Measurements from ENCODE around the gene CNTNAP2. TPM values are rescaled to one million over a fixed set of nuclear protein-coding genes. Genes with fewer than 3 reads are reported as not detected.

The CNTNAP2 gene
- total and polyA plus RNA-seq, 11 donors: 0.01 to 2.6 (median 0.31) TPM; not detected in 3

DNA sequence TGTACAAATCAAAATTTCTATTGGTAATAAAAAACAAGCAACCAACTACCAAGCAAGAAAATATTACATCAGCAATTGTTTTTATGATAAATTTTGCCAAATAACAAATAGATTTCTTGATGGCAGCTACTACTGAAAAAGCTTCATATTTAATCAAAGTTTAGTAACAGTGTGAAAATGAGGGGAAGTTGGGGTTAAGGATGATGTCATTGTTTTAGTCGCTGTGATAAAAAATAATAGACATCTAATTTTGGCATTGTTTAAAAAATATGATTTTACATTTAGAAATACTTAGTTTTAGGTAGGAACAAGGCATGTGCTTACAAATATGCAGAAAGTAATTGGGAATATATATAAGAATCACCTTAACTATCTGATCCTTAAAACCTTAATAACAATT, 145.9 kb downstream of the CNTNAP2 start:
- Histone ChIP-seq H3K4me3 (no peak overlapping the region), H3K9me3 (peaks cover 0 to 5% (median 0%) of the 10 kb centered on the region in 12 donors), H3K27me3 (no peaks in the 10 kb centered on the region), H3K36me3 (no peaks in the 10 kb centered on the region), H3K27ac (no peak overlapping the region), H3K4me1 (no peaks in the 10 kb centered on the region)
- DNase-seq (no peak), ATAC-seq (no peak)
- WGBS, 4 donors: 44 to 61% (median 46%) methylated on average over 1 of the region's 1 CpG
- TF ChIP-seq POLR2A (IDR thresholded peaks at IDR 0.05): no peak
- intact Hi-C loops (cut with DNase I): no loop called here

DNA sequence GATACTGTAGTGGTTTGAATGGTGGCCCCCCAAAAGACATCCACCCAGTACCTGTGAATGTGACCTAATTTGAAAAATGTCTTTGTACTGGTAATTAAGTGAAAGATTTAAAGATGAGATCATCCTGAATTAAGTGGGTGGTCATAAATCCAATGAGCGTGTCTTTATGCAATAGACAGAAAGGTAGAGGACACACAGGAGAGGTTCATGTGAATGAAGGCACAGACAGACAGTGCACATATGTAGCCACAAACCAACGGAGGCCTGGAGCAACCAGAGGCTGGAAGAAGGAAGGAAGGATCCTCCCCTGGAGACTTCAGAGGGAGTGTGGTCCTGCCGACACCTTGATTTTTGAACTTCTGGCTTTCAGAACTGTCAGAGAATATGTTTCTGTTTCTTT, 160.3 kb downstream of the CNTNAP2 start:
- 63 to 72% (median 68%) methylated on average over 3 of the region's 3 CpGs for WGBS, 4 donors
- DNase-seq: no peak
- ATAC-seq: no peak

GRCh38 chr7:146285418-146285817, 168.8 kb downstream of the CNTNAP2 start:
- H3K4me1 ChIP-seq: no peaks in the 10 kb centered on the region
- no peak overlapping the region for H3K4me3 ChIP-seq
- TF ChIP-seq POLR2A (IDR thresholded peaks at IDR 0.05): no peak
- TF ChIP-seq, protein P1, sequence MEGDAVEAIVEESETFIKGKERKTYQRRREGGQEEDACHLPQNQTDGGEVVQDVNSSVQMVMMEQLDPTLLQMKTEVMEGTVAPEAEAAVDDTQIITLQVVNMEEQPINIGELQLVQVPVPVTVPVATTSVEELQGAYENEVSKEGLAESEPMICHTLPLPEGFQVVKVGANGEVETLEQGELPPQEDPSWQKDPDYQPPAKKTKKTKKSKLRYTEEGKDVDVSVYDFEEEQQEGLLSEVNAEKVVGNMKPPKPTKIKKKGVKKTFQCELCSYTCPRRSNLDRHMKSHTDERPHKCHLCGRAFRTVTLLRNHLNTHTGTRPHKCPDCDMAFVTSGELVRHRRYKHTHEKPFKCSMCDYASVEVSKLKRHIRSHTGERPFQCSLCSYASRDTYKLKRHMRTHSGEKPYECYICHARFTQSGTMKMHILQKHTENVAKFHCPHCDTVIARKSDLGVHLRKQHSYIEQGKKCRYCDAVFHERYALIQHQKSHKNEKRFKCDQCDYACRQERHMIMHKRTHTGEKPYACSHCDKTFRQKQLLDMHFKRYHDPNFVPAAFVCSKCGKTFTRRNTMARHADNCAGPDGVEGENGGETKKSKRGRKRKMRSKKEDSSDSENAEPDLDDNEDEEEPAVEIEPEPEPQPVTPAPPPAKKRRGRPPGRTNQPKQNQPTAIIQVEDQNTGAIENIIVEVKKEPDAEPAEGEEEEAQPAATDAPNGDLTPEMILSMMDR (IDR thresholded peaks at IDR 0.05): no peak
- ATAC-seq (no peak), DNase-seq (no peak)
- WGBS, 4 donors: 76 to 94% (median 87%) methylated on average over 1 to 3 of the region's 3 CpGs
- H3K9me3 ChIP-seq: peaks cover 0 to 4% (median 0%) of the 10 kb centered on the region in 12 donors
- intact Hi-C loops (cut with DNase I): no loop called here
- H3K36me3 ChIP-seq: no peaks in the 10 kb centered on the region
- H3K27me3 ChIP-seq: no peaks in the 10 kb centered on the region
- no peak overlapping the region for H3K27ac ChIP-seq

More for the DNA sequence above, 160.3 kb downstream of the CNTNAP2 start:
- TF ChIP-seq POLR2A (IDR thresholded peaks at IDR 0.05): no peak
- TF ChIP-seq, protein P1 (IDR thresholded peaks at IDR 0.05): no peak
- no peaks in the 10 kb centered on the region for H3K9me3 ChIP-seq
- no peaks in the 10 kb centered on the region for H3K27me3 ChIP-seq
- no peaks in the 10 kb centered on the region for H3K36me3 ChIP-seq
- H3K4me1 ChIP-seq: no peaks in the 10 kb centered on the region
- no peak overlapping the region for H3K27ac ChIP-seq
- no peak overlapping the region for H3K4me3 ChIP-seq
- intact Hi-C loops (cut with DNase I): no loop called here

DNA sequence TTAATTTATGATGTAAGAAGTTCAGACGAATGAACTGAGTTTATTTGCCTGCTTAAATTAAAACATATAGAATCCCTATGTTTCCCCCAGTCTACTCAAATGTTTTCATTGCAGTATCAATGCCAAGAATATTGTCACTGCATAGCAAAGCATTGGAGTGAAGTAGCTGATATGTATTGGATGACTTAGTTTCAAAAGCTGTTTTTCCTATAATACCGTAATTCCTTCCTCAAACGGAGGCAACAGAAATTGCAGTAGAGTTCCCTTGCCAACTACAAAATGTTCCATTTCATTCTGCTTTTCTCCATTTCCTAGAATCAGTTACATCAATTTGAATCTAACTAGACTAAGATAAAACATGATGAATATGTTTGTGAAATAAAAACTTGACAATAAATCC, 174.1 kb downstream of the CNTNAP2 start:
- Histone ChIP-seq H3K27me3 (no peaks in the 10 kb centered on the region), H3K4me3 (no peak overlapping the region), H3K36me3 (no peaks in the 10 kb centered on the region), H3K4me1 (no peaks in the 10 kb centered on the region), H3K9me3 (peaks cover 0 to 4% (median 0%) of the 10 kb centered on the region in 12 donors), H3K27ac (no peak overlapping the region)
- 68 to 81% (median 77%) methylated on average over 3 of the region's 3 CpGs for WGBS, 4 donors
- ATAC-seq (no peak), DNase-seq (no peak)
- intact Hi-C loops (cut with DNase I): no loop called here
- no peak for TF ChIP-seq POLR2A (IDR thresholded peaks at IDR 0.05)
- TF ChIP-seq, protein P1 (IDR thresholded peaks at IDR 0.05): no peak

DNA sequence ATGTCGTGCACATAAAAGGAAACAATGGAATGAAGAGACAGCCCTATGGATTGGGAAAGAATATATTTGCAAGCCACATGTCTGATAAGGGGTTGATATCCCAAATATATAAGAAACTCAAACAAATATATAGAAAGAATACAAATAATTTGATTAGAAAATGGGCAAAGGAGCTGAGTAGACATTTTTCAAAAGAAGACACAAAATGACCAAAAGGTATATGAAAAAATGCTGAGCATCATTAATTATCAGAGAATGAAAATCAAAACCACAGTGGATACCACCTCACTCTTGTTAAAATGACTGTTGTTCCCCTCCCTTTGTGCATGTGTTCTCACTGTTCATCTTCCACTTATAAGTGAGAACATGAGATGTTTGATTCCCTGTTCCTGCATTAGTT, 175.3 kb downstream of the CNTNAP2 start:
- H3K4me1 ChIP-seq: no peaks in the 10 kb centered on the region
- intact Hi-C loops (cut with DNase I): no loop called here
- TF ChIP-seq, protein P1 (IDR thresholded peaks at IDR 0.05): no peak
- TF ChIP-seq POLR2A (IDR thresholded peaks at IDR 0.05): no peak
- H3K27me3 ChIP-seq: no peaks in the 10 kb centered on the region
- H3K36me3 ChIP-seq: no peaks in the 10 kb centered on the region
- DNase-seq (no peak), ATAC-seq (no peak)
- 72 to 76% (median 74%) methylated on average over 1 of the region's 1 CpG for WGBS, 4 donors
- no peak overlapping the region for H3K27ac ChIP-seq
- no peak overlapping the region for H3K4me3 ChIP-seq
- peaks cover 0 to 4% (median 0%) of the 10 kb centered on the region in 12 donors for H3K9me3 ChIP-seq

Data from heart left ventricle (tissue), 16 donors.